Inflammatory macrophage treated with lipopolysaccharide for 4 hours (primary cell): ENCODE measurements around the gene ENO3.

ENCODE experiments used
- DNase-seq: peaks from one replicate; pipeline ENCODE4 v3.0.0-alpha.2; 2020

The ENO3 gene

DNA sequence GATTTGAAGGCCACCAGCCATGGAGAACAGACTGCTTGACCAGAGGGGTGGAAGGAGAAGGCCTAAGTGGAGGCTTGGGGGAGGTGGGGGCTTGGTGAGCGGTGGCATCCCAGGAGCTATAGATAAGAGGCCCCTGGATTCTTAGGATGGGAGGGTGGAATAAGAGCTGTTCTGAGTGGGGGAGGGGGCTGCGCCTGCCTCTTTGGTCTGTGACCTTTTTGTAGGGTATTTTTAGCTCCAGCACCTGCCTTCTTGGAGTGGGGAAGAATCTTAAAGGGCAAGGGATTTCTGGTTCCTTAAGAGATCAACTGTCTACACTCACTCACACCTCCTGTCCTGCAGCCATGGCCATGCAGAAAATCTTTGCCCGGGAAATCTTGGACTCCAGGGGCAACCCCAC is 567 bp downstream of the ENO3 start:
- no peak for DNase-seq

GRCh38 chr17:4953451-4953961 is 2.6 kb downstream of the ENO3 start:
- no peak for DNase-seq

DNA sequence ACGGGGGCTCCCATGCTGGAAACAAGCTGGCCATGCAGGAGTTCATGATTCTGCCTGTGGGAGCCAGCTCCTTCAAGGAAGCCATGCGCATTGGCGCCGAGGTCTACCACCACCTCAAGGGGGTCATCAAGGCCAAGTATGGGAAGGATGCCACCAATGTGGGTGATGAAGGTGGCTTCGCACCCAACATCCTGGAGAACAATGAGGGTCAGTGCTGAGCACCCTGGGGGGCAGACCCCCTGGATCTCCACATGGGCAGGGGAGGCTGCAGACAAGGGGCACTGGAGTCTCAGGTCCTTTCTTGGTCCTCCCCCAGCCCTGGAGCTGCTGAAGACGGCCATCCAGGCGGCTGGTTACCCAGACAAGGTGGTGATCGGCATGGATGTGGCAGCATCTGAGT is 4.2 kb downstream of the ENO3 start:
- DNase-seq, result no peak

DNA sequence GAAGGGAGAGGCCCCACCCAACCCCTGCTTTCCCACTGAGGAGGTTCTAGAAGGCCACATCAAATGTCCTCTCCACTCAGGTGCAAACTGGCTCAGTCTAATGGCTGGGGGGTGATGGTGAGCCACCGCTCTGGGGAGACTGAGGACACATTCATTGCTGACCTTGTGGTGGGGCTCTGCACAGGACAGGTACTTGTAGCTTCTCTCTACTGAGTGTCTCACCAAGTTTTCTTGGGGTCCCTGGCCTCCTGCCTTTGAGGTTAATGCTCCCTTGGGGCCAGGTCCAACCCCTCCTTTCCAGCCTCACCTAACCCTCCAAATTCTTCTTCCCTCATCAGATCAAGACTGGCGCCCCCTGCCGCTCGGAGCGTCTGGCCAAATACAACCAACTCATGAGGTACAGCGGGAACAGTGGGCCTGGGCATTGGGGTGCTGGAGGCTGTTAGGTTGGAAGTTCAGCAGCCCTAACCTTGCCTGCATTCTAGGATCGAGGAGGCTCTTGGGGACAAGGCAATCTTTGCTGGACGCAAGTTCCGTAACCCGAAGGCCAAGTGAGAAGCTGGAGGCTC is 5.7 kb downstream of the ENO3 start:
- no peak for DNase-seq

DNA sequence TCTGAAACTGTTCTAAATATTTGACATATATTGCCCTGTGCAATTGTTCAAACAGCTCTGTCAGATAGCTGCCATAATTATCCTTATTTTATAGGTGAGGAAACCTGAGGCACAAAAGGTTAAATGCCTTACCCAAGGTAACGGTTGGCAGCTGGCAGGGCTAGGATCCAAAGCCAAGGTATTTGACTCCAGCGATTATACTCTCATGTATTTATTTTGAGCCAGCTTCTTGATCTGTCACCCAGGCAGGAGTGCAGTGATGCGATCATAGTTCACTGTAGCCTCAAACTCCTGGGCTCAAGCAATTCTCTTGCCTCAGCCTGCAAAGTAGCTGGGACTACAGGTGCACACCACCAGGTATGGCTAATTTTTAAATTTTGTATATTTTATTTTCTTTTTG is 7.2 kb downstream of the ENO3 start:
- DNase-seq, result no peak

GRCh38 chr17:4959261-4959965 is 8.5 kb downstream of the ENO3 start:
- DNase-seq, result no peak

DNA sequence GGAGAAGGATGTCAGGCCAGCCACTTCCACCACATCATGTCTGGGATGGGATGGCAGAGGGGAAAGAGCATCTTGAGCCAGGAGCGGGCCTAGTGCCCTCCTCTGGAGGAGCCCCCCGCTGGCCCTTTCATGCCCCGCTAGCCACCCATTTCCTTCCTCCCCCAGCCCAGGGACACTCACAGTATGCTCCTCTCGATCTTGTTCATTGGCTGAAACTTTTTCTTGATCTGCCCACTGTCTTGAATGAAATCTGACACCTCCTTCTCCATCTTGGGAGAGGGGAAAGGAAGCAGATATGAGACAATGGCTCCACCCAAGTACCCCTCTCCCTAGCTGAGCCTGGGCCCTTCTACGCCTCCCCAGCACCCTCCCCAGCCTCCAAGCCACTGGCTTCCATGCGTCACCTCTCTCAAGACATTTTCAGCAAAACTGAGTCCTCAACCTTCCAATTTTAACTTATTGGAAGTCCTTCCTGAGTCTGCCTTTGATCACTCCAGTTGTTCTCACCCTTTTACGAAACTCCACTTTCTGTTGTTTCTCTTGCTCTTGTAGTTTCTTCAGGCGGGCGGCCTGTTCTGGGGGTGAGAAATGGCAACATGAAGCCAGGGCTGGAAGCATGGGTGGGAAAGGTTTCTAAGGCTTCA is 9.5 kb downstream of the ENO3 start:
- DNase-seq, result no peak

GRCh38 chr17:4965311-4965986 is 14.5 kb downstream of the ENO3 start:
- no peak for DNase-seq

- DNase-seq, result peak; percentile 99
These were observed 16.1 kb downstream of the ENO3 start for GRCh38 chr17:4966844-4967538.

GRCh38 chr17:4967539-4968485 is 16.9 kb downstream of the ENO3 start, which contains the start of gene SPAG7:
Gene SPAG7, minus strand, starts transcription at chr17:4967817. Its CDS starts 13 bp downstream, at chr17:4967804.
- peak; percentile 96 for DNase-seq

- DNase-seq, result no peak
These were observed 17.6 kb downstream of the ENO3 start for GRCh38 chr17:4968486-4969046.

- DNase-seq, result peak; percentile 71
These were observed 18.2 kb downstream of the ENO3 start for GRCh38 chr17:4969047-4969550.

GRCh38 chr17:4969551-4970173 is 18.7 kb downstream of the ENO3 start:
- peak; percentile 19 for DNase-seq

GRCh38 chr17:4970273-4970672 is 19.4 kb downstream of the ENO3 start:
- no peak for DNase-seq

DNA sequence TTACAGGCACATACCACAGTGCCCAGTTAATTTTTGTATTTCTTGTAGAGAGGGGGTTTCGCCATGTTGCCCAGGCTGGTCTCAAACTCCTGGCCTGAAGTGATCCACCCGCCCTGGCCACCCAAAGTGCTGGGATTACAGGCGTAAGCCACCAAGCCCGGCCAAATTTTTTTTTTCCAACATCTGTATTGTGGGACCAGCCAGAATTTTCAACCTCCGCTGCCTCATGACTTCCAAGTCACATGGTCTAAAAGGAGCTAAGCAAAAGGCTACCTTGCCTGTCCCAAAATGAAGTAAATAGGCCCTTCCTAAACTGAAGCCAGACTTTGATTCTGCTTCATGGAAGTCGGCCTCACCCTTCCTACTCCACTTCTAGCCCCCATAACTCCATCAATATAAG is 20.9 kb downstream of the ENO3 start:
- DNase-seq, result no peak

- no peak for DNase-seq
These were observed 21.4 kb downstream of the ENO3 start for GRCh38 chr17:4972322-4972721.

DNA sequence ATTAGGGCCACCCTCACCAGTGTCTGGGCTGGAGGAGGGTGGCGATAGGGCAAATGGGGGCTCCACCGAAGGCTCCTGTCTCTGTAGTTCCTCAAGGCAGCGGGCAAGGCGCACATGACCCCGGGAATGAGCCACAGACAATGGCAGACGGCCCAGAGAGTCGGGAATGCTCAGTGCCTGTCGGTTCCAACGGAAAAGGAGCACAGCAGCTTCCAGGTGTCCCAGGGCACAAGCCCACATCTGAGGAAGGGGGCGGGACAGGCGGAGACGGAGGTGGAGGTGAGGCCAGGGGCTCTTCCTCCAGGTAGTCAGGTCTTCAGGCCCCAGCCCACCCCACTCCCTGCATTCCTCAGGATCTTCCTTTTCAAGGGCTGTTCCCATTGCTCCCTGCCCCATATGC is 21.8 kb downstream of the ENO3 start:
- no peak for DNase-seq

DNA sequence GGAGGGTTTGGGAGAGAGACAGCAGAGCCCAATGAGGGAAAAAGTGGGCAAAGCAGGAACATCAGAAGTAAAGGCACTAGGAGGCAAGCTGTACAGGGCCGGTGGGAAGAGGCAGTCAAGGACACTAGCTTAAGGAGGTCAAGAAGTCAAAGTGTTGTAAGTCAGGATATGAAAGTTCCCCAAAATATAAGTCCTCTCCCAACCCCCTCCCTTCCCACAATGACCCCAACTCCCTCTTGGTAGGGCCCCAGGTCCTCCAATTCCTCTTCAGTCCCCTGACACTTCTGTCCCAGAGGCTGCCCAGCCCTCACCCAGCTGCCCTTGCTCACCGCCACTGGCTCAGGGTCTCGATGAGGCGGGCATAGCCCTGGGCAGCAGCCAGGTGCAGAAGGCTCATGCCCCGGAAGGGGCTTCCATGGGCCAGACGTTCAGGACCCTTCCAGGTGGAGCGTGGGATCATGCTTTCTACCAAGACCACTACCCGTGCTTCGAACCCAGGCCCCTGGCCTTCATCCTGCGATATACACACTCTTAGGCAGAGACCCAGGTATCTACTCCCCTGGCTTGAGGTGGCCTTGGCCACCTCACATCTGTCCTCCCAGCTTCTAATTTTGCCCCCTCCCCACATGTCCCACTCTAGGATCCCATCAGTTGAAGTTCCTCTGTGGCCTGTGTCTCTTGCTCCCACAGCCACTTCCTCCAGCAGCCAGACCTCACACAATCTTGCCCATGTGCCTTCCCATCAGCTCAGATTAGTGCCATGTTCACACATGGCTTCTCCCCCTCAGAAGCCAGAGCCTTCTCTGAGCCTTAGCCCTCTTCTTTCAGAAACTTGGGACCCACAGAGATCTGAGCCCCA is 22.6 kb downstream of the ENO3 start:
- no peak for DNase-seq

DNA sequence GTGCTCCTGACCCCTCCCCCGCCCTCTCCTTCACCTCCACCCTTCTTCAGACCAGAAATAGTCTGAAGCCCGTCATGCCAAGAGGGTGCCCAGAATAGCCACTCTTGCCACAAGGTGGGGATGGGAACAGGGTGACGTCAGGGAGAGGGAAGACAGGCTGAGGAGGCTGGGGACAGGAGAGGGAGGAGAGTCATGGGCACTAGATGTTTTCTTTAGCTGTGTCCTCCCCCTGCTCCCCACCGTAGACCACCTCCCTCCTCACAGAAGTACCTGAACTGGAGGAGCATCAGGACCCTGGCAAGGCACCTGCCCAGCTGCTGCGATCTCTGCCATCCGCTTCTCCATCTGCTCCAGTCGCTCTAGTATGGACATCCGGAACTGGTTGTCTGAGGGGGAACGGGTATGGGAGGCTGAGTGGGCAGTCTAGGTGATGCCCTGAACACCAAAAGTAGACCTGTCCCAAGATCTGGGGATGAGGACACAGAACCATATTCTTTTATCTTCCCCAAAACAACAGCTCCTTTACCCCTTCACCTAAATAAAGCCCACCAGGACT is 23.3 kb downstream of the ENO3 start:
- no peak for DNase-seq
